ENCODE results near the gene NLRP14.

NLRP14 gene, protein sequence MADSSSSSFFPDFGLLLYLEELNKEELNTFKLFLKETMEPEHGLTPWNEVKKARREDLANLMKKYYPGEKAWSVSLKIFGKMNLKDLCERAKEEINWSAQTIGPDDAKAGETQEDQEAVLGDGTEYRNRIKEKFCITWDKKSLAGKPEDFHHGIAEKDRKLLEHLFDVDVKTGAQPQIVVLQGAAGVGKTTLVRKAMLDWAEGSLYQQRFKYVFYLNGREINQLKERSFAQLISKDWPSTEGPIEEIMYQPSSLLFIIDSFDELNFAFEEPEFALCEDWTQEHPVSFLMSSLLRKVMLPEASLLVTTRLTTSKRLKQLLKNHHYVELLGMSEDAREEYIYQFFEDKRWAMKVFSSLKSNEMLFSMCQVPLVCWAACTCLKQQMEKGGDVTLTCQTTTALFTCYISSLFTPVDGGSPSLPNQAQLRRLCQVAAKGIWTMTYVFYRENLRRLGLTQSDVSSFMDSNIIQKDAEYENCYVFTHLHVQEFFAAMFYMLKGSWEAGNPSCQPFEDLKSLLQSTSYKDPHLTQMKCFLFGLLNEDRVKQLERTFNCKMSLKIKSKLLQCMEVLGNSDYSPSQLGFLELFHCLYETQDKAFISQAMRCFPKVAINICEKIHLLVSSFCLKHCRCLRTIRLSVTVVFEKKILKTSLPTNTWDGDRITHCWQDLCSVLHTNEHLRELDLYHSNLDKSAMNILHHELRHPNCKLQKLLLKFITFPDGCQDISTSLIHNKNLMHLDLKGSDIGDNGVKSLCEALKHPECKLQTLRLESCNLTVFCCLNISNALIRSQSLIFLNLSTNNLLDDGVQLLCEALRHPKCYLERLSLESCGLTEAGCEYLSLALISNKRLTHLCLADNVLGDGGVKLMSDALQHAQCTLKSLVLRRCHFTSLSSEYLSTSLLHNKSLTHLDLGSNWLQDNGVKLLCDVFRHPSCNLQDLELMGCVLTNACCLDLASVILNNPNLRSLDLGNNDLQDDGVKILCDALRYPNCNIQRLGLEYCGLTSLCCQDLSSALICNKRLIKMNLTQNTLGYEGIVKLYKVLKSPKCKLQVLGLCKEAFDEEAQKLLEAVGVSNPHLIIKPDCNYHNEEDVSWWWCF

GRCh38 chr11:7020183-7020917 lies at the start of gene NLRP14, which contains the start of gene ZNF214:
TSS of gene NLRP14 (plus strand) at chr11:7020479. CDS start at chr11:7038587, 18,108 bp downstream.
TSS of gene ZNF214 (minus strand) at chr11:7020346. CDS start at chr11:7002835, 17,511 bp downstream.
- peak; percentile 76 for DNase-seq (ENCODE audit: low read depth)
- in situ Hi-C loops (cut with HindIII; ENCODE audit: low sequenced_read_pairs): no loop called here
- H3K4me3 ChIP-seq (ENCODE audit: low read depth, low read length): peak within 1 kb of the TSS; percentile 74
- TF ChIP-seq CTCF (IDR thresholded peaks at IDR 0.05; ENCODE audit: low read depth, low read length, missing control alignments): no peak

DNA sequence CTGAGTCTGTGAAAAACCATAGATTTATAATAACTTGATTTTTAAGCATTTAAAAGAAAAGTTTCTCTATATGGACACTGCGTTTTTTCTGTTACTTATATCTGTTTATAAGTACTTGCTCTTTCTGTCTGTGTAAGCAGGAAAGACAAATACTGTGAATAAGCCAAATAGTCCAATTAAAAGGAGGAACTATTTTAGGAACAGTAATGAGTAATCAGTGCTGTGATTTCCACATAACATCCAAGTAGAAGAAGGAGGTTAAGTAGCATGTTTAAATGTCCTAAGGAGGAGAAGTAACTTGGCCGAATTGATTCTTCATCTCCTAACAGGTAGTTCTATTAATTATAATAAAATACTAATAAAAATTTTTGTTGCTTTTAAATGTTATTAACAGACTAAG lies 40.9 kb upstream of the NLRP14 start:
- in situ Hi-C loops (cut with HindIII; ENCODE audit: low sequenced_read_pairs): no loop called here
- no peak for TF ChIP-seq CTCF (IDR thresholded peaks at IDR 0.05; ENCODE audit: low read depth, low read length, missing control alignments)
- H3K4me3 ChIP-seq (ENCODE audit: low read depth, low read length): no peak overlapping the region
- no peak for DNase-seq (ENCODE audit: low read depth)

- DNase-seq (ENCODE audit: low read depth): no peak
- no peak for TF ChIP-seq CTCF (IDR thresholded peaks at IDR 0.05; ENCODE audit: low read depth, low read length, missing control alignments)
- no peak overlapping the region for H3K4me3 ChIP-seq (ENCODE audit: low read depth, low read length)
- in situ Hi-C loops (cut with HindIII; ENCODE audit: low sequenced_read_pairs): no loop called here
These were observed 33.8 kb upstream of the NLRP14 start for GRCh38 chr11:6986487-6986886.

GRCh38 chr11:6988506-6988905 lies 31.8 kb upstream of the NLRP14 start:
- no peak for TF ChIP-seq CTCF (IDR thresholded peaks at IDR 0.05; ENCODE audit: low read depth, low read length, missing control alignments)
- DNase-seq (ENCODE audit: low read depth): peak; percentile 32
- in situ Hi-C loops (cut with HindIII; ENCODE audit: low sequenced_read_pairs): no loop called here
- H3K4me3 ChIP-seq (ENCODE audit: low read depth, low read length): no peak overlapping the region

DNA sequence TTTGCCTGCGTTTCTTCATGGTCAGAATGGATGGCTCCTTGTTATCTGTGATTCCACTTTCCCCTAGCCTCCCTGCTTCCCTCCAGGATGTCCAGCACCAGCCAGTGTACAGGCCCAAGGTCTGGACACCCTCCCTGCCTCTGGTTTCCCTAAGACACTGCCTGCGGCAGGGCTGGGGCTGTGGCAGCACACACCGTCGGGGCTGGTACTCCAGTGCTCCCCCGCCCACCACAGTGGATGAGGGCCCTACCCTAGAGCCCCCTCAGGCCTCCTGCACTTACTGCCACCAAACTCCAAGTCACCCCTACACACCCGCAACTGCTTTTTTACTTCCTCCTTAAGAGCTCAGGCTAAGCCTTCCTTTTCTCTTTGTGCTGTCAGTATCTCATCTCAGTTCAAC lies 29.1 kb upstream of the NLRP14 start:
- H3K4me3 ChIP-seq (ENCODE audit: low read depth, low read length): no peak overlapping the region
- in situ Hi-C loops (cut with HindIII; ENCODE audit: low sequenced_read_pairs): loop anchor here (5.0 kb wide), 1 partner anchor 34 kb away; no protein-coding TSS in a partner anchor
- no peak for DNase-seq (ENCODE audit: low read depth)
- TF ChIP-seq CTCF (IDR thresholded peaks at IDR 0.05; ENCODE audit: low read depth, low read length, missing control alignments): no peak

All from astrocyte of the cerebellum (primary cell).